HL-60 (cell line): ENCODE data around the gene KLHL36.

Experiments
- CTCF ChIP-seq: IDR thresholded peaks from one replicate; pipeline ENCODE4 v1.5.1; 2011; ENCODE audit warnings: low read length, control low read depth, inconsistent platforms; ENCODE audit not compliant: insufficient read depth
- POLR2AphosphoS5 ChIP-seq: IDR thresholded peaks from 2 replicates; pipeline ENCODE4 v1.6.1; 2012; ENCODE audit warnings: low read depth
- TF ChIP-seq, protein P1 (sequence below): IDR thresholded peaks from 2 replicates; pipeline ENCODE4 v1.6.1; 2012; ENCODE audit warnings: low read depth; ENCODE audit not compliant: insufficient replicate concordance

- TF ChIP-seq, protein P1, sequence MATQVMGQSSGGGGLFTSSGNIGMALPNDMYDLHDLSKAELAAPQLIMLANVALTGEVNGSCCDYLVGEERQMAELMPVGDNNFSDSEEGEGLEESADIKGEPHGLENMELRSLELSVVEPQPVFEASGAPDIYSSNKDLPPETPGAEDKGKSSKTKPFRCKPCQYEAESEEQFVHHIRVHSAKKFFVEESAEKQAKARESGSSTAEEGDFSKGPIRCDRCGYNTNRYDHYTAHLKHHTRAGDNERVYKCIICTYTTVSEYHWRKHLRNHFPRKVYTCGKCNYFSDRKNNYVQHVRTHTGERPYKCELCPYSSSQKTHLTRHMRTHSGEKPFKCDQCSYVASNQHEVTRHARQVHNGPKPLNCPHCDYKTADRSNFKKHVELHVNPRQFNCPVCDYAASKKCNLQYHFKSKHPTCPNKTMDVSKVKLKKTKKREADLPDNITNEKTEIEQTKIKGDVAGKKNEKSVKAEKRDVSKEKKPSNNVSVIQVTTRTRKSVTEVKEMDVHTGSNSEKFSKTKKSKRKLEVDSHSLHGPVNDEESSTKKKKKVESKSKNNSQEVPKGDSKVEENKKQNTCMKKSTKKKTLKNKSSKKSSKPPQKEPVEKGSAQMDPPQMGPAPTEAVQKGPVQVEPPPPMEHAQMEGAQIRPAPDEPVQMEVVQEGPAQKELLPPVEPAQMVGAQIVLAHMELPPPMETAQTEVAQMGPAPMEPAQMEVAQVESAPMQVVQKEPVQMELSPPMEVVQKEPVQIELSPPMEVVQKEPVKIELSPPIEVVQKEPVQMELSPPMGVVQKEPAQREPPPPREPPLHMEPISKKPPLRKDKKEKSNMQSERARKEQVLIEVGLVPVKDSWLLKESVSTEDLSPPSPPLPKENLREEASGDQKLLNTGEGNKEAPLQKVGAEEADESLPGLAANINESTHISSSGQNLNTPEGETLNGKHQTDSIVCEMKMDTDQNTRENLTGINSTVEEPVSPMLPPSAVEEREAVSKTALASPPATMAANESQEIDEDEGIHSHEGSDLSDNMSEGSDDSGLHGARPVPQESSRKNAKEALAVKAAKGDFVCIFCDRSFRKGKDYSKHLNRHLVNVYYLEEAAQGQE, result no peak
- TF ChIP-seq CTCF (no peak), POLR2AphosphoS5 (no peak)
These were observed 18.7 kb upstream of the KLHL36 start for GRCh38 chr16:84629580-84629979.
